D721Med (cell line): ENCODE measurements around the gene SDC3.
"Not testable (repeated sequence)": the region's sequence is repeated elsewhere in the genome, so short reads cannot be mapped to it uniquely, and the experiment has no call there.

ENCODE experiments used
- DNase-seq: peaks from one replicate; pipeline ENCODE4 v3.0.0; 2011; ENCODE audit warnings: low spot score; ENCODE audit not compliant: insufficient read length
- FAIRE-seq: peaks from 2 replicates; lab custom pipeline; 2011; peaks lifted over from hg19 to GRCh38; lab: Jason Lieb, UNC
- TF ChIP-seq, protein P1 (sequence below): IDR thresholded peaks from 2 replicates; pipeline ENCODE4 v1.5.1; 2012; ENCODE audit warnings: mild to moderate bottlenecking, control low read depth; ENCODE audit not compliant: insufficient read depth; ENCODE audit errors: missing control alignments

SDC3 gene

DNA sequence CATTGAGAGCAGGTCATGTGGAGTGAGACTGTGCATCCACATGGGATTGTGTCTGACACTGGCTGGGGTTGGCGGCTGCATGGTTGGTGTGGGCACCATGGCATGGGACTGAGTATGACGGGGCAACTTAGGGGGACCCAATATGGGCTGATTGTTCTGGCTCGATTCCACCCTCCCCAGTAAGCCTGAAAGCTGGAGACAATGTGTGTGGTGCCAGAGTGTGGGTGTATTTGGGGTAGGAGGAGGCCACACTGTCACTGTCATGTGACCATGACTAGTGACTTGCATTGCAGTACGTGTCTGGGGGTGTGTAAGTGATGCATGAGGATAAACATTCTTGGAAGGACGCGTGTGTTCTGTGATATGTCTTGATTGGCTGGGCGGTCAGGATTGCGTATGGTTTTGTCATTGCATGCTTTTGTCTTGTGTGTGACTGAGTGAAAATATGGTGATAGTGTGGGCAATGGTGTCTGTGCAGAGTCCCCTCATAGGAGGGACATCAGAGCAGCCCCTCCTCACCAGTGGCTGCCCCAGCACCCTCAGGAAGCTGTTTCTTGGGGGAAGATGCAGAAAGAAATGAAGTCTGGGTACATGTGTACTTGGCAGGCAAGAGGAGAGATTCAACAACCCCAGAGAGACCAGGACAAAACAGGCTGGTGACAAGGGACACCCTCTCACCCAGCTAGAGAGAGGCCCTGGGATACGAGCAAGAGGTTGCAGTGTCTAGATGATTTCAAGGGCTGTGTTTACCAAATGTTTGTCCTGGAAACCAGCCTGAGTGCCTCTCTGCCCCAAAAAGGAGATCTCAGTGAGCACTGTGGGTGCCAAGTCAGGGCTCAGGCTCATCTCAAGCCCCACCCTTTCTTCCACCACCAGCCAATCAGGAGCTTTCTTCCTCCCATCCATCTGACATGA is 36.3 kb downstream of the SDC3 start:
- no peak for FAIRE-seq
- TF ChIP-seq, protein P1, sequence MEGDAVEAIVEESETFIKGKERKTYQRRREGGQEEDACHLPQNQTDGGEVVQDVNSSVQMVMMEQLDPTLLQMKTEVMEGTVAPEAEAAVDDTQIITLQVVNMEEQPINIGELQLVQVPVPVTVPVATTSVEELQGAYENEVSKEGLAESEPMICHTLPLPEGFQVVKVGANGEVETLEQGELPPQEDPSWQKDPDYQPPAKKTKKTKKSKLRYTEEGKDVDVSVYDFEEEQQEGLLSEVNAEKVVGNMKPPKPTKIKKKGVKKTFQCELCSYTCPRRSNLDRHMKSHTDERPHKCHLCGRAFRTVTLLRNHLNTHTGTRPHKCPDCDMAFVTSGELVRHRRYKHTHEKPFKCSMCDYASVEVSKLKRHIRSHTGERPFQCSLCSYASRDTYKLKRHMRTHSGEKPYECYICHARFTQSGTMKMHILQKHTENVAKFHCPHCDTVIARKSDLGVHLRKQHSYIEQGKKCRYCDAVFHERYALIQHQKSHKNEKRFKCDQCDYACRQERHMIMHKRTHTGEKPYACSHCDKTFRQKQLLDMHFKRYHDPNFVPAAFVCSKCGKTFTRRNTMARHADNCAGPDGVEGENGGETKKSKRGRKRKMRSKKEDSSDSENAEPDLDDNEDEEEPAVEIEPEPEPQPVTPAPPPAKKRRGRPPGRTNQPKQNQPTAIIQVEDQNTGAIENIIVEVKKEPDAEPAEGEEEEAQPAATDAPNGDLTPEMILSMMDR, result no peak
- no peak for DNase-seq

DNA sequence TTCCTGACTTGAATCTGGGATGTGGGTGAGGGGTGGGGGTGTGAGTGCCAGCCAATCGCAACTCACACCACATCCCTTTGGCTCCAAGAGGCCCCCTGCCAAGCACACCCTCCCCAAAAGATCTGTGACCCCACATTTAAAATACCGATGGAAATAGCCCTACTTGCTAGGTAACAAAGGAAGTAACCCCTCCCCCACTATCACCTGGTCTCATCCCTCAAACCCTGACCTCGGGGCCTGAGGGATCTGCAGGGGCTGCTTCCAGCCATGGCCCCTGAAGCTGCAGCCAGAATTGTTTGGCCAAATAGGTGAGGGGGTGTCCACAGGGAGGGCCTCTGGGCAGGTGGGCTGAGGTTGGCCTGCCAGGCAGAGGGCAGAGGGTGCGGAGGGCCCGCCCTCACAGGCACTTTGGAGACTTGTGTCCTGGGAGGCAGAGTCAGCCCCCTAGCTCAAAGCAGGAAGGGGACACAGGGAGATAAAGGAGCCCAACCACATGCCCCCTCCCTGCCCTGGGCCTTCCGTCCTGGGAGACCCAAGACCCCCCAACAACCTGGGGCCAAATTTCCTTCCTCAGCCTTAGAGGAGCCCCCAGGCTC is 37.2 kb downstream of the SDC3 start:
- no peak for FAIRE-seq
- DNase-seq, result no peak
- TF ChIP-seq, protein P1, result no peak

GRCh38 chr1:30870656-30871055 is 37.9 kb downstream of the SDC3 start:
- TF ChIP-seq, protein P1, result no peak
- FAIRE-seq, result no peak
- no peak for DNase-seq

- TF ChIP-seq, protein P1, result no peak
- FAIRE-seq (no peak), DNase-seq (no peak)
Observed at GRCh38 chr1:30870035-30870434, 38.5 kb downstream of the SDC3 start.

- TF ChIP-seq, protein P1, result no peak
- DNase-seq (no peak), FAIRE-seq (no peak)
Observed at GRCh38 chr1:30868833-30869435, 39.6 kb downstream of the SDC3 start.

GRCh38 chr1:30868057-30868456 is 40.5 kb downstream of the SDC3 start:
- FAIRE-seq, DNase-seq: not testable (repeated sequence)

GRCh38 chr1:30867537-30867936 is 41.0 kb downstream of the SDC3 start:
- DNase-seq (no peak), FAIRE-seq (no peak)
- TF ChIP-seq, protein P1, result no peak
